Lower lobe of right lung (tissue), 2 donors: ENCODE data around the gene SH3PXD2A. TPM values are rescaled to one million over a fixed set of nuclear protein-coding genes. Genes with fewer than 3 reads are reported as not detected.

Experiments used
- ATAC-seq, 2 donors: fragments of 200-7000 bp; cut with Tn5 transposase; one replicate each; pipeline ENCODE4 v1.9.1; 2020 to 2022; ENCODE audit warnings: mild to moderate bottlenecking in 2 of 2, moderate library complexity in 2 of 2
- DNase-seq: peaks from one replicate; pipeline ENCODE4 v3.0.0-alpha.2; 2020
- H3K27ac ChIP-seq: fragments of 200-600 bp; one replicate; pipeline ENCODE4 v1.8.0; 2022
- H3K27me3 ChIP-seq: fragments of 200-600 bp; one replicate; pipeline ENCODE4 v1.8.0; 2022; ENCODE audit warnings: low read depth
- H3K36me3 ChIP-seq: fragments of 200-600 bp; one replicate; pipeline ENCODE4 v1.8.0; 2022; ENCODE audit warnings: mild to moderate bottlenecking
- H3K4me1 ChIP-seq: fragments of 200-600 bp; one replicate; pipeline ENCODE4 v1.8.0; 2022
- H3K4me3 ChIP-seq: fragments of 200-600 bp; one replicate; pipeline ENCODE4 v1.8.0; 2022; ENCODE audit warnings: mild to moderate bottlenecking
- H3K9me3 ChIP-seq: fragments of 200-600 bp; one replicate; pipeline ENCODE4 v1.8.0; 2022
- intact Hi-C: fragments of 100-400 bp; cut with DNase I; formaldehyde crosslinking; loops from one replicate; pipeline ENCODE4 v1.11.0; 2022
- total RNA-seq: library from RNA; stranded (reverse); fragmentation: NEBNext Ultra II Directional; extraction: Animal tissue kit (Norgen Biotek cat#: 25700); gene quantifications from one replicate; pipeline ENCODE4 v1.2.1, GENCODE V29; 2021
- TF ChIP-seq, protein P1 (sequence below): fragments of 200-600 bp; IDR thresholded peaks from one replicate; pipeline ENCODE4 v1.8.0; 2022; ENCODE audit warnings: antibody characterized with exemption, mild to moderate bottlenecking
- donor health status: DM: no; HTN: yes; CAD: no; lungs with severe emphysema.

SH3PXD2A gene
- total RNA-seq, 1 donor from 2014 or later: 34.8 TPM

GRCh38 chr10:103680869-103681236, 174.5 kb downstream of the SH3PXD2A start:
- H3K27me3 ChIP-seq: no peaks in the 10 kb centered on the region
- intact Hi-C loops: loop anchor here (10.0 kb wide), 1 partner anchor 66 kb away; no protein-coding TSS in a partner anchor
- H3K4me1 ChIP-seq: peaks cover 39% of the 10 kb centered on the region
- H3K36me3 ChIP-seq: no peaks in the 10 kb centered on the region
- ATAC-seq (no peak), DNase-seq (no peak)
- H3K27ac ChIP-seq: no peak overlapping the region
- no peak overlapping the region for H3K4me3 ChIP-seq
- TF ChIP-seq, protein P1, sequence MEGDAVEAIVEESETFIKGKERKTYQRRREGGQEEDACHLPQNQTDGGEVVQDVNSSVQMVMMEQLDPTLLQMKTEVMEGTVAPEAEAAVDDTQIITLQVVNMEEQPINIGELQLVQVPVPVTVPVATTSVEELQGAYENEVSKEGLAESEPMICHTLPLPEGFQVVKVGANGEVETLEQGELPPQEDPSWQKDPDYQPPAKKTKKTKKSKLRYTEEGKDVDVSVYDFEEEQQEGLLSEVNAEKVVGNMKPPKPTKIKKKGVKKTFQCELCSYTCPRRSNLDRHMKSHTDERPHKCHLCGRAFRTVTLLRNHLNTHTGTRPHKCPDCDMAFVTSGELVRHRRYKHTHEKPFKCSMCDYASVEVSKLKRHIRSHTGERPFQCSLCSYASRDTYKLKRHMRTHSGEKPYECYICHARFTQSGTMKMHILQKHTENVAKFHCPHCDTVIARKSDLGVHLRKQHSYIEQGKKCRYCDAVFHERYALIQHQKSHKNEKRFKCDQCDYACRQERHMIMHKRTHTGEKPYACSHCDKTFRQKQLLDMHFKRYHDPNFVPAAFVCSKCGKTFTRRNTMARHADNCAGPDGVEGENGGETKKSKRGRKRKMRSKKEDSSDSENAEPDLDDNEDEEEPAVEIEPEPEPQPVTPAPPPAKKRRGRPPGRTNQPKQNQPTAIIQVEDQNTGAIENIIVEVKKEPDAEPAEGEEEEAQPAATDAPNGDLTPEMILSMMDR: no peak
- H3K9me3 ChIP-seq: no peaks in the 10 kb centered on the region

- intact Hi-C loops: no loop called here
- H3K27ac ChIP-seq: no peak overlapping the region
- no peak for DNase-seq
- H3K9me3 ChIP-seq: no peaks in the 10 kb centered on the region
- no peak overlapping the region for H3K4me3 ChIP-seq
- H3K27me3 ChIP-seq: no peaks in the 10 kb centered on the region
- H3K36me3 ChIP-seq: no peaks in the 10 kb centered on the region
- TF ChIP-seq, protein P1: no peak
- no peak for ATAC-seq
- H3K4me1 ChIP-seq: peaks cover 37% of the 10 kb centered on the region
These were observed 176.1 kb downstream of the SH3PXD2A start for GRCh38 chr10:103679096-103679790.

DNA sequence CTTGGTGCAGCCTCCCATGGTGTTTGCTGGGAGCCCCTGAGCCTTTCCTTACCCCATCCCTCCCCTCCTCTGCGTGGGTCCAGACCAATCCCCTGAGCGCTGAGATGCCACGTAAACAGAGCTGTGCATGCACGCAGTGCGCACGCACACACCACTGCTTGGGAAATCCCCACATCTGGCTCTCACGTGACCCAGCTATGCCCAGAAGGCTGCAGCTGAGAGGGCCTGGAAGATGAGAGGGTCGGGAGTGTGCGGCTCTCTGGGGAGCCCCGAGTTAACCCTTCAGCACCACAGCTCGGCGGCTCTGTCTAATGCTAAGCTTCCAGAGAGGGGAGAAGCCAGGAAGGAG, 177.2 kb downstream of the SH3PXD2A start:
- TF ChIP-seq, protein P1: no peak
- Histone ChIP-seq H3K36me3 (no peaks in the 10 kb centered on the region), H3K9me3 (no peaks in the 10 kb centered on the region), H3K4me1 (peaks cover 37% of the 10 kb centered on the region), H3K4me3 (peak overlapping the region; percentile 32), H3K27ac (peak overlapping the region; percentile 67), H3K27me3 (no peaks in the 10 kb centered on the region)
- peak; percentile 68 for DNase-seq
- peak; percentile 84 to 86 for ATAC-seq
- intact Hi-C loops: no loop called here

DNA sequence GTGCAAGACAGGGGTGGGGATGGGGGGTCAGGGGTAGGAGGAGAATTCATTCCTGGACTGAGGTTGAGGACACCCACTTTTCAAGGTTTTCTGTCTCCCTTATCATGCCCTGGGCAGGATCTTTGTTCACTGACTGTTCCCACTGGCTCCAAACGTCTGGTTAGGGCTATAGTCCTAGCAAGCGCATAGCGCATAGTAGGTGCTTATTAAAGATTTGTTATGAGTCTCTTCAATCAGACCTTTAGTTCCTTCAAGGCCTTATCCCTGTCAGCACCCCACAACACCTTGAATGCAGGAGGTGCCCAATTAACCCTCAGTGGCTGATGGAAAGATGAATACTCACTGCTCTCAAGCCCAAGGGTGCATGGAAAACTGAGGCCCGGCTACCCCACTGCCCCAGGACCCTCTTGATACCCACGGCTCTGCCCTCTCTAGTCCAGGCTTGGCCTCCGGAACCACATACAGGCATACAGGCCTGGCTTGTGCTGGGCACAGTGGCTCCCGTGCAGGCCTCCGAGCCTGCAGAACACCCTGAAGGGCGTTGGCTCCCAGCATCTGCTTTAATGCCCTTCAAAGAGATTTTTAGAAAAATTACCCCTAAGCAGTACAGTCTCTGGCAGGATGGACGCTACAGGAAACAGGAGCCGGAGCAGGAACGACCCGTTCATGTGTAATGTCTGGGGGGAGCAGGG, 177.7 kb downstream of the SH3PXD2A start:
- intact Hi-C loops: no loop called here
- TF ChIP-seq, protein P1: no peak
- Histone ChIP-seq H3K4me1 (peaks cover 37% of the 10 kb centered on the region), H3K36me3 (no peaks in the 10 kb centered on the region), H3K4me3 (peak overlapping the region; percentile 32), H3K27ac (peak overlapping the region; percentile 67), H3K9me3 (no peaks in the 10 kb centered on the region), H3K27me3 (no peaks in the 10 kb centered on the region)
- ATAC-seq (peak in 1 of 2 donors; percentile 3), DNase-seq (no peak)

- TF ChIP-seq, protein P1: no peak
- H3K4me3 ChIP-seq: no peak overlapping the region
- H3K27ac ChIP-seq: peak overlapping the region; percentile 67
- ATAC-seq: peak; percentile 36 to 46
- H3K4me1 ChIP-seq: peaks cover 37% of the 10 kb centered on the region
- no peaks in the 10 kb centered on the region for H3K27me3 ChIP-seq
- intact Hi-C loops: no loop called here
- no peak for DNase-seq
- no peaks in the 10 kb centered on the region for H3K9me3 ChIP-seq
- H3K36me3 ChIP-seq: no peaks in the 10 kb centered on the region
These were observed 178.4 kb downstream of the SH3PXD2A start for GRCh38 chr10:103676851-103677417.
